Panc1 (cell line): ENCODE data around the gene AGBL1. TPM values are rescaled to one million over a fixed set of nuclear protein-coding genes. Genes with fewer than 3 reads are reported as not detected.

ENCODE experiments used
- ATAC-seq: fragments of 200-7000 bp; cut with Tn5 transposase; 2 replicates; pipeline ENCODE4 v1.9.1; 2020; ENCODE audit warnings: mild to moderate bottlenecking, moderate library complexity
- BruUV-seq: library from RNA; stranded (reverse); fragments of 400-500 nt; replicated peaks from 2 replicates; lab custom pipeline; 2021; lab: Mats Ljungman, UMichigan
- CTCF ChIA-PET: fragments of 300-600 bp; sonication (Branson Sonifier 250); formaldehyde crosslinking; loops from one replicate; lab custom pipeline; 2022; ENCODE audit warnings: antibody characterized with exemption; lab: Charles Lee
- POLR2A ChIA-PET: fragments of 300-600 bp; sonication (Branson Sonifier 250); formaldehyde crosslinking; loops from one replicate; lab custom pipeline; 2022; ENCODE audit warnings: antibody characterized with exemption; lab: Charles Lee
- DNase-seq: peaks from one replicate; pipeline ENCODE4 v3.0.0-alpha.2; 2010; ENCODE audit warnings: low read depth, low spot score
- H3K27ac ChIP-seq: 2 replicates; pipeline ENCODE4 v1.5.1; 2011; ENCODE audit warnings: mild to moderate bottlenecking, low read length, inconsistent platforms
- H3K27me3 ChIP-seq: fragments of 200-500 bp; sonication (Bioruptor generic); 2 replicates; pipeline ENCODE4 v1.6.0; 2014; ENCODE audit warnings: low read length, inconsistent platforms; ENCODE audit not compliant: control insufficient read depth, insufficient read depth
- H3K36me3 ChIP-seq: fragments of 200-500 bp; sonication (Bioruptor generic); 2 replicates; pipeline ENCODE4 v1.5.1; 2014; ENCODE audit warnings: inconsistent platforms, mild to moderate bottlenecking, low read length, moderate library complexity; ENCODE audit not compliant: control insufficient read depth, insufficient read depth
- H3K4me1 ChIP-seq: 2 replicates; pipeline ENCODE4 v1.5.1; 2011; ENCODE audit warnings: inconsistent platforms, mild to moderate bottlenecking, low read length, moderate library complexity; ENCODE audit not compliant: control insufficient read depth, insufficient read depth
- H3K4me3 ChIP-seq, 2 experiments: 2 replicates each; pipeline ENCODE4 v1.5.1; 2011 to 2012; ENCODE audit warnings: low read depth in 2 of 2, low read length in 2 of 2, mild to moderate bottlenecking in 2 of 2, inconsistent platforms in 1 of 2, moderate library complexity in 1 of 2
- H3K9me3 ChIP-seq: fragments of 200-500 bp; sonication (Bioruptor generic); 2 replicates; pipeline ENCODE4 v1.5.1; 2014; ENCODE audit warnings: low read depth, mild to moderate bottlenecking, inconsistent platforms, low read length, moderate library complexity; ENCODE audit not compliant: control insufficient read depth, insufficient read depth
- CTCF ChIP-seq: fragments of 450-650 bp; IDR thresholded peaks from 2 replicates; pipeline ENCODE4 v1.5.1; 2017; ENCODE audit warnings: mild to moderate bottlenecking
- POLR2AphosphoS5 ChIP-seq: IDR thresholded peaks from 2 replicates; pipeline ENCODE4 v1.6.1; 2012; ENCODE audit warnings: mild to moderate bottlenecking, low read depth, low read length, moderate library complexity
- REST ChIP-seq, 2 experiments: IDR thresholded peaks; 2 replicates each; pipeline ENCODE4 v1.6.1; 2011 to 2012; ENCODE audit warnings: low read depth in 2 of 2, control low read depth in 1 of 2, low read length in 1 of 2, mild to moderate bottlenecking in 1 of 2, moderate library complexity in 1 of 2; ENCODE audit not compliant: insufficient read depth in 1 of 2
- SIN3A ChIP-seq: IDR thresholded peaks from 2 replicates; pipeline ENCODE4 v1.6.1; 2012; ENCODE audit warnings: low read depth, mild to moderate bottlenecking, low read length, moderate library complexity, borderline replicate concordance; ENCODE audit not compliant: insufficient read depth
- TCF7L2 ChIP-seq: IDR thresholded peaks from 2 replicates; pipeline ENCODE4 v1.6.1; 2011; ENCODE audit warnings: mild to moderate bottlenecking, low read depth, low read length, inconsistent platforms
- in situ Hi-C: cut with HindIII; loops from 2 replicates; pipeline ENCODE4 v1.10.0; 2016; ENCODE audit warnings: low sequenced_read_pairs, low pct_unique_long_range_greater_than_20kb
- intact Hi-C: fragments of 100-400 bp; cut with micrococcal nuclease; formaldehyde crosslinking; loops from one replicate; pipeline ENCODE4 v1.10.0; 2022; ENCODE audit not compliant: unreplicated experiment
- total RNA-seq: library from RNA; stranded (reverse); gene quantifications from one replicate; pipeline ENCODE4 v1.2.1, GENCODE V29; 2021; ENCODE audit not compliant: unreplicated experiment

AGBL1 gene
- total RNA-seq, 1 experiment from 2014 or later: not detected

- ATAC-seq: no peak
- H3K27me3 ChIP-seq: 0 out of 2 replicates have a peak, but pooled peaks cover 3% of the 10 kb centered on the region
- no peak for TF ChIP-seq REST (IDR thresholded peaks at IDR 0.05; ENCODE audit: insufficient read depth in 1 of 2, low read depth in 2 of 2, low read length in 1 of 2)
- no peak for TF ChIP-seq CTCF
- TF ChIP-seq TCF7L2: no peak
- TF ChIP-seq SIN3A: no peak
- no peak for TF ChIP-seq POLR2AphosphoS5
- H3K4me3 ChIP-seq: no peak overlapping the region
- no peaks in the 10 kb centered on the region for H3K9me3 ChIP-seq
- DNase-seq: no peak
- no peaks in the 10 kb centered on the region for H3K36me3 ChIP-seq
- CTCF ChIA-PET: no interaction called here
- intact Hi-C loops: no loop called here
- POLR2A ChIA-PET: no interaction called here
- H3K4me1 ChIP-seq: no peaks in the 10 kb centered on the region
- BruUV-seq: no TSS peak
- no peak overlapping the region for H3K27ac ChIP-seq
- in situ Hi-C loops: no loop called here
Measured at GRCh38 chr15:86157606-86158293, 78.1 kb downstream of the AGBL1 start.

GRCh38 chr15:86159468-86159867, 79.8 kb downstream of the AGBL1 start:
- DNase-seq (no peak), ATAC-seq (no peak)
- BruUV-seq: no TSS peak
- in situ Hi-C loops (no loop called here), intact Hi-C loops (no loop called here)
- H3K4me3 ChIP-seq: no peak overlapping the region
- ChIA-PET CTCF (no interaction called here), POLR2A (no interaction called here)
- no peaks in the 10 kb centered on the region for H3K4me1 ChIP-seq
- H3K36me3 ChIP-seq: no peaks in the 10 kb centered on the region
- H3K9me3 ChIP-seq: no peaks in the 10 kb centered on the region
- H3K27me3 ChIP-seq: 0 out of 2 replicates have a peak, but pooled peaks cover 3% of the 10 kb centered on the region
- no peak overlapping the region for H3K27ac ChIP-seq
- no peak for TF ChIP-seq POLR2AphosphoS5
- no peak for TF ChIP-seq REST (IDR thresholded peaks at IDR 0.05; ENCODE audit: insufficient read depth in 1 of 2, low read depth in 2 of 2, low read length in 1 of 2)
- no peak for TF ChIP-seq TCF7L2
- TF ChIP-seq CTCF: no peak
- TF ChIP-seq SIN3A: no peak
